ENCODE data around the gene PDE4D.

The PDE4D gene

DNA sequence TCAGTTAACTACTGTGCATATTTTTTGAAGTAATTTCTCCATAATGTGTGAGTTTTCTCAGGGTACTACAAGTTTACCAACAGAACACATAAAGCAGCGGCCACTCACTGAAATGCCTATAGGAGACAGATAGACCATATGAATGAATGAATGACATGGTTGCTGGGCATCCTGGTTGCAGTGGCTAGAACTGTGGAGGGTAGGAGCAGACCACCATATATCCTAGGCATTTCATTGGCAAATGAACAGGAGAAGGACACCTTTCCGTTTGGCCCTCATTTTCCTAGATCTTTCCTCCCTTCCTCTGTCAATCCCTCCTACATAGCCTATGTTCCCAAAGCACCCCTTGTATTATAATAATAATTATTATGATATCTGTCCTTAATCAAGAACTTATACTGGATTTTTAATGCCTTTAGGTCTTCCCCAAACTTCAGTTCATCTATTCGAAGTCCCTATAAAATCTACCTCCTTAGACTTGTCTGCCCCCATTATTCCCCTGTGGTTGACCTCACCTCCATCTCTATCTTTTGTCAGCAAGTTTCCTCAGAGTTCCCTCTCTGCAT is 838.5 kb downstream of the PDE4D start:
- DNase-seq = no peak

GRCh38 chr5:59051951-59052350 is 841.6 kb downstream of the PDE4D start:
- no peak for DNase-seq

GRCh38 chr5:59049095-59049494 is 844.4 kb downstream of the PDE4D start:
- no peak for DNase-seq

DNA sequence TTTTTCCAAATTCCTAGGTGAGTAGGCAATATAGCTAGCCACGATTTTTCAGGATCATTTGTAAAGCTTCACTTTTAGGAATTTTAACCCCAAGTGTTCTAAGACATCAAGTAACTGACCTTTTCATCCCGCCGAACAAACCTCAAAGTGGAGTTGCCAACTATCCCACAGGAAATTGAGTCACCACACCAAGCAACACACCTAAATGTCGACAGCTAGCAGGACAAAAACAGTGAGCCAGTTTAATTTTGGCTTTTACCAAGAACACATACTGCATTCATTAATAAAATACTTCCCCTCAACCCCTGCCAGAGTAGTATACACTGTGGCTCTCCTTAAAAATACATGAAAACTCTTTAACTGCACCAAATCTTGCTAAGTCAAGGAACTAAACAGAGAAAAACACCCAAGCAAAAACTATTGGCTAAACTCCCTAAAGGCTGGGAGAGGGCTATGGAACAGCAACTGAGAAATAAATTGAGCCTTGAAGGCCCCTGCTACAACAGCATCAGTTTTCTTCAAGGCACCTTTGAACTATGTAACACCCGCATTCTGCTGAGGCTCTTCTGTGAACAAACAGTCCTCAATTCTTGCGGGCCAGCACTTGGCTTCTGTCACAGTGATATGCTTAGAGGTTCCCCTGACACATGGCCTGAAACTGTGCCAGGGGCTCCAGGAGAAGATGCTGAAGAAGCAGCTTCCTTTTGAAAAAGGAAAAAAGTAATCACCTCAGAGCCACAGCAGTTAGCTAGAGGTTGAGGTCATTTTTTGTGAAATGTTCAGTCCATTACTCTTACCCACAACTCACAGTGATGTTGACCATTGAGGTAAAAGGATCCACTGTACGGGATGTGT is 851.1 kb downstream of the PDE4D start:
- no peak for DNase-seq

DNA sequence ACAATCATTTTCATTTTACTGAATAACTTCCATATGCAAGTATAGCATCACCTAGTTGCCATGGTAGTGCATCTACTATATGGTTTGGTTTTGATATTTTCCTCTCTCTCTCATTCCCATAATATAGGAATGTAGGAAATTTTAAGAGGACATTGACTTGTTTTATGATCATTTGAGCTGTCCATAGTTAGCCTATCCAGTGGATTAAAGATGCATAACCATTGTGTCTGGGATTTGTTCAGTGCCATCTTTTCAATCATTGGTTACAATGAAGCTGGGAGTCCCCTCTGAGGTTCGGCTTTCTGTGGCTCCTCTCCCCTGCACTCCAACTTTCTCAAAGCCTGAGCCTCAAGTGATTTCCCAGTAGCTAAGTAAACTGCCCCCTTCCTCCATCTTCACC is 852.2 kb downstream of the PDE4D start:
- DNase-seq = no peak

DNA sequence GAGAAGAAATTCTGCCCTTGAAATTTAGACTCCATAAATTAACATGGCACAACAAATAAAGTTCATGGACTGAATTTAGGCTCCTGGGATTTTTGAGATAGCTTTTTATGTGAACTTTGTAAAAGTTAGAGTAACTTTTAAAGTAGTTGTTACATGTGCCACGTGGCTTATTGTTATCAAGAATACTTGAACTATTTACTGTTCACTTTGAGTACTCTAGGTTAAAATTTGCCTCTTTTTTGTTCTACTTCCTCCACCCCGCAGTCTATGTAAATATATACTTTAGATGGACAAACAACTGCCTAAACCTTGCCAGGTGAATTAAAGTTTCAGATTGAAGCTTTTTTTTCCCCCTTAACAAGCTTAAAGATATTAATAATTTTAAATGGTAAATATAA is 852.7 kb downstream of the PDE4D start:
- DNase-seq = no peak

DNA sequence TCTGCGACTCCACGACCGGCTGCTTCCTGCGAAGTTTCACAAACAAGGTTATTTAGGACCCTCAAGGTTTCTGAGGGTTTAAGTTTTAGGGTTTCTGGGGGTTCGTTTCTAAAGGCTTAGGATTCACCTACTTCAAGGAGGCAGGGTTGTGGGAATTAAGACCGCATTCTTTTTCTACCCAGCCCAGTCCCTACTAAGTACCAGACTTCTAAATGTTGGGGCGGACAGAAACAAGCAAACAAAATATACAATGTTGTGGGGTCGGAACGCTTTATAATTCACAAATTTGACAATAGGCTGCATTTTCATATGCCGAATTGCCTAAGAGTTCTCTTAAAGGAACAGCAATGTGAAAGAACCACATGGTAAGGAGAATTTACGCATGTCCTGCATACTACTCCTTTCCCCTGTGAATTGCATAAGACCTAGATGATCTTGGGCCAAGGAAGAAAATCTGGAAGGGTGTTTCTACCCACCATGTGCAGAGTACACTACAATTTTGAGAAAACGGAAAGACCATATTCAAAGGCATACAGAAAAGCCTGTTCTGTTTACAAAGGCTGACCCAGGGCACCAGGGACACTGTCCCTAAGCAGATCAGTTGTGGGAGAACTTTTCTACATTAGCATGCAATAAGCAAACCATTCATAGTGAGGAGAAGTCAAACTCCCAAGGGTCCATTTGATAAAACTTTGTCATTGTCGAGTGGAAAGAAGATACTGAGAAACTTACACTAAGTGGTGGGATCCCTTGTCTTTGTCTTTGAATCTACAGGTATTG is 853.3 kb downstream of the PDE4D start:
- no peak for DNase-seq

DNA sequence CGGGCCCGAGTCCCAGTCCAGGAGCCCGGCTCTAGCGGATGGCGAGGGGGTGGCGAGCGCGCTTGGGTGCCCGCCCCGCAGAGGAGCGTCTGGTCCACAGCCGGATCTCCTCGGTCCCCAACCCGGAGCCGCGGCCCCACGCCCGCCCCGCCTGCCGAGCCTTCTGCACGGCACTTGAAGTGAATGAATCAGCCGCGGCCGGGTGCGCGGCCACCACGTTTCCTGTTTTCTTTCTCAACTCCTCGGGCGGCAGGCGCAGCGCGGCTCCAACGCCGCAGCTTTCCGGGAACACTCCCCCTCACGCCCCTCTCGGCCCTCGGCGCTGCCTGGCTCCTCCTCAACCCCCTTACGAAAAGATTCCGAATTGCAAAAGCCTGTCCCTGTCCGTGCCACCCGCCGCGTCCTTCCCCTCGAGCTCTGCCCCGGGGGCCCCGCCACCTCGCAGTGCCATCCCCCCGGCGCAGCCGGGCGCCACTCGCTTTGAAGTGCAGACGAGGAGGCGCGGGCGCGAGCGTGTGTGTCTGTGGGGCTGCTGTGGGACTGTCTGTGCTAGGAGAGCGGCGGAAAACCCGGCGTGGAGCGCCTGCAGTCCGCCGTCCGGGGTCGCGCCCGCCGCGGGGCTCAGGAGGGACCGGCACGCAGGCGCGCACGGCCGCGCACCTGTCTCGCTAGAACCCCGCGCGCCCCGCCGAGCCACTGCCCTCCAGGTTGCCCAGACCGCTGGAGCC is 854.1 kb downstream of the PDE4D start:
- DNase-seq = peak; percentile 84

- no peak for DNase-seq
Measured at GRCh38 chr5:59038798-59039295, 854.7 kb downstream of the PDE4D start.

- DNase-seq = no peak
Measured at GRCh38 chr5:59037941-59038797, 855.4 kb downstream of the PDE4D start.

DNA sequence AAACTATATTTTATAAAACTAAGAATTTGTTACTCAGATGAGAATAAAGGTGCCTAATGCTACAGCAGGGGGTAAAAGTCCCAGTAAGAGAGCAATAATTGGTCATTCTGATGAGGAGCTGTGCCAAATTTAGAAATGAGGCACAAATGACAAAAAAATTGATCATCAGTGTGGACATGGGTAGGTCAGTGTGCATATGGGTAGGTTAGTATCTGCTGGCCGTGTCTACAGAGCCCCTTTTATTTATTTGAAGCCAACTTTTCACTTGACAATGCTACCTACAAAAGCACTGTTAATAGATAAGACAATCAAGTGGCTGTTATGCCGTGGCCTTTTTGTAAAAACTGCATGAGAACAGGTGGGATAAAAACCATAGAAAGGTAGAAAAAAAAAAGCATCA is 856.1 kb downstream of the PDE4D start:
- no peak for DNase-seq

DNA sequence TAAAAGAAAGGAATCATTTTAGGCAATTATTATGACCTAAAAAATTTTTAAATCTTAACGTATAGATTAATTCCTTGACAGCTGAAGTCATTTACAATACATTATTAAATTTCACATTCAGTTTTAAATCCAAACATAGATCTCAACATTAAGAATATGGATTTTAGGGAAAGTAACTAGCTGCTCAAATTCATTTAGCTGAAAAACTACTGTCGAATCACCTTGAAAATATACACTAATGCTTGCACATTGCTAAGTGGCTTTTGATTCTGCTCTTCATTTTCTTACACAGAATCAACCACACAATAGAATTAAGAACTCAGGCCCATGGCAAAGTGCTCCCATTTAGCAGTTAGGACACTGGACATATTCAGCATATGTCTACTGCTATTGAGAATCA is 856.5 kb downstream of the PDE4D start:
- DNase-seq = no peak

DNA sequence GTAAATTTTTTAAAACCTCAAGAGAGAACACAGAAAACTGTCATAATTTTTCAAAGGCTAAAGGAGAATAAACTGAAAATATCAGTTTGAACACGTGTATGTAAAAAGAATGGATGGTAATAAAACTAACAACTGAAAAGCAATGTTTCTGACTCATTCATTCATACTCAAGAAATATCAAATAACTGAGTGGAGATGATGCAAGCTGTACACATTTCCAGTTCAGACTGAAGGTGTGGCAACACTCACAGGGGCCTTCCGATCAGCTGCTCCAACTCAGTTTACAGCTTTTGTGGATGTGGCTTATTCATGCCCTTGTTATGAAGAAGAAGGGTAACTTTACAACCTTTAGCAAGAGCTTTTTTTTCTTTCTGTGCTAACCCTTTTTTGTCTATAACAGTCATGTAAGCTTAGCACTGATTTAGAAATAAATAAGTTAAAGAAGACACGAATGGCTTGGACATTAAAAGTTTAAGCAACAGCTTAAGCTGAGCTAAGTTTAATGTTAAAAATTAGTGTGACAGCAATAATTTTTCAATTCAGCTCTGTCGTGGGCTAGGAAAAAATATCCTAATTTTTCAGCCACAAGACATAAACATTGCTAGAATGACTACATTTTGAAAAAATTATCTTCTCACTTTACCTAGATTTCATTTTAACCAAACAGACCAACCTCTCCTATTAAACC is 857.1 kb downstream of the PDE4D start:
- peak; percentile 8 for DNase-seq

DNA sequence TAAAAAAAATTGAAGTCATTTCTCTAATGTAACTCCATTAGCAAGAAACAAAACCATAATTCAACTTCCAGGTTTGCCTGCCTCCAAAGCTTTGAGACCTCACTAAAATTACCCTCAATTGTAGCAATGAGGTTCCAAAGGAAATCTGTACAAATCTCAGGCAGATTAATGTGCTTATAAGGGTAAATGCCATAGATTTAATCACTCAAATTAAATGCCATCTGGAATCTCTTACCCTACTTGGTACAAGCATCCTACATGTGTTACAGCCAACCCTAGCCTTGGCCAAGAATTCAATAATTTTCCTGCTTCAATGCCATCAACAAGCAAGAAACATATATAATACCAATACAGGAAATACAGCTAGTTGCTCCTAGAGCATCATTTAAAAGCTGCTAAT is 857.8 kb downstream of the PDE4D start:
- DNase-seq = no peak

DNA sequence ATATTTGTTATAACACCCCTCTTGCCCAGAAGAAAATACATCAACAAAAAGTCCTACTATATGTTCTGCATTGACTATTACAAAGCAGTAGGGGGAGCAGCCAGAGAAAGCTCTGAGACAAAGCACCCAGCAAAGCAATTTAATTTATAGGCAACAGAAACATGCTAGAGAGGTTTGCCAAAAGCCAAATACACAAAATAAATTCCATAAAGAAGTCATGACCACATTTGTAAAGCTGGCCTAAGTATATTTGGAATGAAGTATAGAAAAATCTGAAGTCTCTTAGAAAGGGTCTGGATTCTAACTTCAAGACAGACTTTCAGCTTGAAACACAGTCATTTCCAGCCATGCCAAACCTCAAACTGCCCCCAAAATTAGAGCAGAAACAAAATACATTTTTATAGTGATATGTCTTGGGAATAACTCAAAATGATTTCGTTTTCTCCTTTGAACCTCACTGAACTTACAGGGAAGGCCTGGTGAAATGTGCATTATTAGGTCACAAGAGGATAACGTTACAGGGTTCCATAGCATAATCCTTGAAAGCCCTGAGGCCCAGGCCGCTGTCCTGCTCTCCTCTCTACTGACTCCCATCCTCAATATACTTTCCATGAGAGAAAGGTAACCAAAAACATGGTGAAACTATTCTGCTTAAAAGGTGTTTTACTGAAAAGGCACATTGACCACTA is 858.9 kb downstream of the PDE4D start:
- no peak for DNase-seq

- DNase-seq = no peak
Measured at GRCh38 chr5:59027145-59027907, 866.2 kb downstream of the PDE4D start.

- no peak for DNase-seq
Measured at GRCh38 chr5:59025734-59026133, 867.8 kb downstream of the PDE4D start.

DNA sequence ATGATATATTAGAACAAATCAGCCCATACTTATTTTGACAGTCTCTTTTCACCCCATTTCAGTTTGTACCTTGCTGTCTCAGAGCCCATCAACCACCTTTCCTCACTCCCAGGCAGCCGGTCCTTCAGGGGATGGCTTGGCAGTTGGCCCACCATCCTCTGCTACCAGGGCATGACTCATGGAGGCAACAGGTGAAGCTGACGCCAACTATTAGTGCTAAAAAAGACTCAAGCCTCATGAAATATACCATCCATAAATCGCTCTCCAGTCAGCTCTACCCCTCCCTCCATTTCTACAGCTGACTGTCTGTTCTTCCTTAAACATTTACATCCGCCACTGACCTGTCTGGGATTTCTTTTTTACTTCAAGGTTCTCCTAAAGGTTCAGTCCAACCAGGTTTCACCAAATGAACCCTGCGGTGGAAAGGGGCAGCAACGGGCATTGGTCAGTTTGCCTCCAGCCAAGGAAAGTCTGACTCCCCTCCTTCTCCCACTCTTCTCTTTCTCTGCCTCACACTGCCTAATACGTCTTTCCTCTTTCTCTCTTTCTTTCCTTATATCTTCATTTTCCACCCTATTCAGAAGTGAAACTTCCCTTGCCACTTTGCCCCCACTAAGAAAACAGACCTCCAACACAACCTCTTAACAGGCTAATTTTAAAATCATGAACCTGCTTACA is 871.5 kb downstream of the PDE4D start:
- DNase-seq = no peak

DNA sequence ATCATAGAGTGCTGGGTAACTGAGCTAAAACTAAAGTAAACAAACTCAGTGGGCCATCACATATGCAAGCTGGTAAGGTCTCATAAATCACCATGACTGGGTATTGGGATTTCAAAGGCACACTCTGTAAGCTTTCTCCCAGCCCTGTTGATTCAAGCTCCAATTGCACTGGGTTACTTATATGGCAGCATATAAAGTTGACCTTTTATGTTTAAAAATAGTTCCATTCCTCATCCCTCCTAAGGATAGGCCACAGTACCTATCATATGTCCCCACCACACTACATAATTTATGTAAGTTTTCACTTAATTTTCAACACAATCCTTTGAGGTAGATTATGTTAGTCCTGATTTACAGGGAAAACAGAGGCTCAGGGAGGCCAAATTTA is 872.2 kb downstream of the PDE4D start:
- DNase-seq = no peak

Measured in T-helper 9 cell (primary cell).